ENCODE measurements around the gene TRIM24.

The TRIM24 gene

DNA sequence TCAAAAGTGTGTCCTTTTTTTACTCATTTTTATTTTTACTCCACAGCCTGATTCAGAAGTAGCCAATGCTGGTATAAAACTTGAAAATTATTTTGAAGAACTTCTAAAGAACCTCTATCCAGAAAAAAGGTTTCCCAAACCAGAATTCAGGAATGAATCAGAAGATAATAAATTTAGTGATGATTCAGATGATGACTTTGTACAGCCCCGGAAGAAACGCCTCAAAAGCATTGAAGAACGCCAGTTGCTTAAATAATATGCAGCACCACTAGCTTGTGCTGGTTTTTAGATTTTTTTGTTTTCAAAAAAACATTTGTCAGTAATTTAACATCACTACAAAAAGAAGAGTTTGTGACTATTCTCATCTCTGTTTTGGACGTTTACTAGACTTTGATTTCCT, 124.6 kb downstream of the TRIM24 start:
- Histone ChIP-seq H3K27me3 (ENCODE audit: insufficient read depth, low read depth, severe bottlenecking) (no peaks in the 10 kb centered on the region), H3K36me3 (peaks cover 56% of the 10 kb centered on the region), H3K4me3 (ENCODE audit: low read depth, low read length) (no peak overlapping the region), H3K9me3 (ENCODE audit: severe bottlenecking) (no peaks in the 10 kb centered on the region), H3K27ac (no peak overlapping the region)
- TF ChIP-seq, protein P1, sequence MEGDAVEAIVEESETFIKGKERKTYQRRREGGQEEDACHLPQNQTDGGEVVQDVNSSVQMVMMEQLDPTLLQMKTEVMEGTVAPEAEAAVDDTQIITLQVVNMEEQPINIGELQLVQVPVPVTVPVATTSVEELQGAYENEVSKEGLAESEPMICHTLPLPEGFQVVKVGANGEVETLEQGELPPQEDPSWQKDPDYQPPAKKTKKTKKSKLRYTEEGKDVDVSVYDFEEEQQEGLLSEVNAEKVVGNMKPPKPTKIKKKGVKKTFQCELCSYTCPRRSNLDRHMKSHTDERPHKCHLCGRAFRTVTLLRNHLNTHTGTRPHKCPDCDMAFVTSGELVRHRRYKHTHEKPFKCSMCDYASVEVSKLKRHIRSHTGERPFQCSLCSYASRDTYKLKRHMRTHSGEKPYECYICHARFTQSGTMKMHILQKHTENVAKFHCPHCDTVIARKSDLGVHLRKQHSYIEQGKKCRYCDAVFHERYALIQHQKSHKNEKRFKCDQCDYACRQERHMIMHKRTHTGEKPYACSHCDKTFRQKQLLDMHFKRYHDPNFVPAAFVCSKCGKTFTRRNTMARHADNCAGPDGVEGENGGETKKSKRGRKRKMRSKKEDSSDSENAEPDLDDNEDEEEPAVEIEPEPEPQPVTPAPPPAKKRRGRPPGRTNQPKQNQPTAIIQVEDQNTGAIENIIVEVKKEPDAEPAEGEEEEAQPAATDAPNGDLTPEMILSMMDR (IDR thresholded peaks at IDR 0.05; ENCODE audit: low read depth, low read length): no peak
- DNase-seq: no peak

DNA sequence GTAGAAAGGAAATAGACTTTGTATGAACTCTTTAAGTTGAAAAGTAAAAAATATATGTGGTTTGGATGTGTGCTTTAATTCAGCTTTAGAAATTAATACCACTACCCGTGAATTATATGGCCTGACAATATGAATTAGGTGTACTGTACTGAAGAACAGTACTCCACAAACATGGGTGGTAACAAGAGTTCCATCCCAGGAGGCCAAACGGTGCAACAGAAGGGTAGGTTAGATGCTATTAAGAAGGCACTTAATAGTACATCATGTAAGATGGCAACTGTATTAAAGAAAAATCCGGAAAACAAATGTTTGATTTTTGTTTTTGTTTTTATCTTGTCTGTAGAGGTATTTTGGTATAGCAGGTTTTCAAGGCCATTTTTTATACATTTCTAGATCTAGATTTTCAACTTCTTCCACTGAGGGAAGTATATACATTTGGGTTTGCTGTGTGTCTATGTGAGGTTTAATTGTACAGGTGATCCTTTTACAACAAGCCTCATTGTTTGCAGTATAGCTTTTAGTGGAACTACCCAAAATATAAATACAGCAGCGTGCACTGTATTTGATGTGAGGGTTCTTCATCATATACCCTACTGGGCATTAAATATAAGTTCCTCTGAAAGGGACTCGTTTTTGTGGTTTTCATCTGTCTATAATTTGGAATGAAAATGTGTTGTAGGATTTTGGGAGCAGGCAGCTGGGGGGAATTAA, 125.4 kb downstream of the TRIM24 start:
- no peaks in the 10 kb centered on the region for H3K9me3 ChIP-seq (ENCODE audit: severe bottlenecking)
- DNase-seq: no peak
- no peak overlapping the region for H3K4me3 ChIP-seq (ENCODE audit: low read depth, low read length)
- no peak overlapping the region for H3K27ac ChIP-seq
- H3K27me3 ChIP-seq (ENCODE audit: insufficient read depth, low read depth, severe bottlenecking): no peaks in the 10 kb centered on the region
- peaks cover 50% of the 10 kb centered on the region for H3K36me3 ChIP-seq
- TF ChIP-seq, protein P1 (IDR thresholded peaks at IDR 0.05; ENCODE audit: low read depth, low read length): no peak

DNA sequence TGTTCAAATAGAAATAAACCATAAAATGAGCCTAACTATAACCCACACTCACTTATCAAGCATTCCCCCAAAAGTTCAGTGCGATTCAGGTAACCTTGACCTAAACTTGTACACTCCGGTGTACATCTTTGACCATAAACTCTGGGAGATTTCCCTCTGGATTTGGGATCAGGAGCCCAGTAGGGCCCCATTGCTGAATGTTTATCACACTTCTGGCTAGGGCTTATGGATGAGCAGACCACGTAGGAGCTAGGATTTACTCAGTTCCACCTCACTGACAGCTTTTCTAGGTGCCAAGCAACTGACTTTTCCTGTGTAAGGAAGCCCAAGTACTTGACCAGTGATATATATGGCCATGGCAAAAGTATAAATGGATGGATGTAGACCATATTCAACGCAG, 127.4 kb downstream of the TRIM24 start:
- TF ChIP-seq, protein P1 (IDR thresholded peaks at IDR 0.05; ENCODE audit: low read depth, low read length): no peak
- Histone ChIP-seq H3K36me3 (peaks cover 39% of the 10 kb centered on the region), H3K27ac (no peak overlapping the region)

DNA sequence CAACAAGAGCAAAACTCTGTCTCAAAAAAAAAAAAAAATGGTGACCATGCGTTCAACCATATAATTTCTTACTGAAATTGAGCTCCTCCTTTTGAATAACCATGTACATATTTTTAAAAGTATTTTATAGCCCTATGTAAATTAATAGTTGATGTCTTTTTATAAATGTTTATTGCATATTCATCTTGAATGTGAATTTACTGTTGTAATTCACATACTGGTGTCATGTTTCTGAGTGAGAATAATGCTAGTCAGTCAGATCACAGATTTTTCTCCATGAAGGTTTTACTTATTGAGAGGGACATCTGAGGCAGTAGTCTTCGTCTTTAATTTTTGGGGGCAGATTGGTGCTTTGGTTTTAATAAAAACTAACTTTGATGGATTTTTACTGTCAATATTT, 128.9 kb downstream of the TRIM24 start:
- Histone ChIP-seq H3K27ac (no peak overlapping the region), H3K4me3 (ENCODE audit: low read depth, low read length) (no peak overlapping the region), H3K27me3 (ENCODE audit: insufficient read depth, low read depth, severe bottlenecking) (no peaks in the 10 kb centered on the region), H3K9me3 (ENCODE audit: severe bottlenecking) (no peaks in the 10 kb centered on the region), H3K36me3 (peaks cover 25% of the 10 kb centered on the region)
- no peak for DNase-seq
- TF ChIP-seq, protein P1 (IDR thresholded peaks at IDR 0.05; ENCODE audit: low read depth, low read length): no peak

More for the DNA sequence above, 127.4 kb downstream of the TRIM24 start:
- Histone ChIP-seq H3K4me3 (ENCODE audit: low read depth, low read length) (no peak overlapping the region), H3K27me3 (ENCODE audit: insufficient read depth, low read depth, severe bottlenecking) (no peaks in the 10 kb centered on the region), H3K9me3 (ENCODE audit: severe bottlenecking) (no peaks in the 10 kb centered on the region)
- DNase-seq: no peak

DNA sequence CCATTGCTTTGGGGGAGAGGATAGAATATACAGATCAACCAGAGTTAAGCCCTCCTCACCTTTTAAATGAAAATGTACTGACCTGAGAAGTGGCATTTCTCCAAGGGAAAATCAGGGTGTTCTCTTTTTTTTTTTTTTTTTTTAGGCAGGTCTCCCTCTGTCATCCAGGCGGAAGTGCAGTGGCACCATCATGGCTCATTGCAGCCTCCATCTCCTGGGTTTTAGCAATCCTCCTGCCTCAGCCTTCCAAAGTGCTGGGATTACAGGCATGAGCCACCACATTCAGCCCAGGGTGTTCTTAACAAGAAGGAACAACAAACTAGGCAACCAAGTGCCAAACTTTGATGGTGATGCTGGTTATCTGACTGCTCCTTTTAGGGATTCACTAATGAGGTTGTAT, 130.1 kb downstream of the TRIM24 start:
- H3K27ac ChIP-seq: no peak overlapping the region
- TF ChIP-seq, protein P1 (IDR thresholded peaks at IDR 0.05; ENCODE audit: low read depth, low read length): no peak
- no peaks in the 10 kb centered on the region for H3K27me3 ChIP-seq (ENCODE audit: insufficient read depth, low read depth, severe bottlenecking)
- H3K36me3 ChIP-seq: peaks cover 14% of the 10 kb centered on the region
- no peak overlapping the region for H3K4me3 ChIP-seq (ENCODE audit: low read depth, low read length)
- H3K9me3 ChIP-seq (ENCODE audit: severe bottlenecking): no peaks in the 10 kb centered on the region
- DNase-seq: no peak

DNA sequence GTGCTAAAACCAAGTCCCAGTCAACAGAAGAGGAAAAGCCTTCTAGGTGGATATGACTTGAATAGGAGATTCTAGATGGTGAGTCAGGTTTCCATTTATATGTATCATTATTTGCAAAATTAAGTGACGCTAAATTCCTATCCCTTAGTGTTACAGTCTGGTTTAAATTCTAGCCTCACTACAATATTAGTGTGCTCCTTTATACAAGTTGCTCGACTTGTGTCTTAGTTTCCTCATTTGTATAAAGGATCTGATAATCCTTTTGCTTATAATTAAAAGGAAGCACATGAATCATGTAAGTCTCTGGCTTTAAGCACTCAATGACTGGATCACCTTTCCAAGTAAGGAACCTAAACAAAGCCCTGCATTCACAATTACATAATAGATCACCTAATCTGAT, 135.4 kb downstream of the TRIM24 start:
- Histone ChIP-seq H3K36me3 (no peaks in the 10 kb centered on the region), H3K27me3 (ENCODE audit: insufficient read depth, low read depth, severe bottlenecking) (no peaks in the 10 kb centered on the region), H3K4me3 (ENCODE audit: low read depth, low read length) (no peak overlapping the region), H3K27ac (no peak overlapping the region), H3K9me3 (ENCODE audit: severe bottlenecking) (no peaks in the 10 kb centered on the region)
- DNase-seq: no peak
- TF ChIP-seq, protein P1 (IDR thresholded peaks at IDR 0.05; ENCODE audit: low read depth, low read length): no peak
